GM21360 (cell line): Measurements from ENCODE around the gene LRRK2.
"Not testable (repeated sequence)": the region's sequence is repeated elsewhere in the genome, so short reads cannot be mapped to it uniquely, and the experiment has no call there.

Experiments used
- ATAC-seq: cut with Tn5 transposase; IDR thresholded peaks from one replicate; pipeline ENCODE4 v1.9.1; 2021; ENCODE audit warnings: mild to moderate bottlenecking, moderate library complexity; ENCODE audit not compliant: unreplicated experiment

LRRK2 gene

DNA sequence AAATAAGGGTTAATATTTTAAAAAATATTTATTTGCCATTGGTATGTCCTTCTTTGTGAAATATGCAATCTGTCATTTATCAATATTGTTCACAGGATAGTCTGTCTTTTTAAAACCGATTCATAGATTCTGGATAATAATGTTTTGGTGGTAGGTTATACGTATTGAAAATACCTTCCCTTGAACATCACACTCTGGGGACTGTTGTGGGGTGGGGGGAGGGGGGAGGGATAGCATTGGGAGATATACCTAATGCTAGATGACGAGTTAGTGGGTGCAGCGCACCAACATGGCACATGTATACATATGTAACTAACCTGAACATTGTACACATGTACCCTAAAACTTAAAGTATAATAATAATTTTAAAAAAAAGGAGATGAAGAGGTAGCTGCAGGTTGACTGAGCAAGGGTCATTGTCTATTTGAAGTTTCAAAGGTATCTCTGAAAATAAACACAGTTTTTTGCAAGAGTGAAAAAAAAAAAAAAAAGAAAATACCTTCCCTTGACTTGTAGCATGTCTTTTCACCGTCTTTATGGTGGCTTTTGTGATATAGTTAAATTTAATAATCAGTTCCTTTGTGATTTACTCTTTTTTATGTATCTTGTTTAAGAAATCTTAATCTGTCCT lies 19.8 kb downstream of the LRRK2 start:
- not testable (repeated sequence) for ATAC-seq

DNA sequence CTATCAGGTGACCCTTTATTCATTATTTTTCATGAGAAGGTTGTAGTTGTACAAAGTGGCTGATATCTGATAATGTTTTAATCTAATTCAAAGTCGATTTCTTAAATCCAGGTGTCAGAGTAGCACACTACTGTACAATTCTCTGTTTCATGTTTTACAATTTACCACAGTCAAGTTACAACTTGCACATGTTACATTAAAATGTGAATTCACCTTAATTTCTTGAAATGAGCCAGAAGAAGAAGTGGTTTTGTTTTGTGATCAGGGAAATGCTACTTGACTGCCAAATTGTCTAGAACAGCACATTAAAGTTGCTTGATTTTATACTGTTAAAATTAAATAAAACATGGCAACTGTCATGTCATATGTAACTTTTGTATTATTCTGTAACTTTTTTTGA lies 23.2 kb downstream of the LRRK2 start:
- no peak for ATAC-seq

DNA sequence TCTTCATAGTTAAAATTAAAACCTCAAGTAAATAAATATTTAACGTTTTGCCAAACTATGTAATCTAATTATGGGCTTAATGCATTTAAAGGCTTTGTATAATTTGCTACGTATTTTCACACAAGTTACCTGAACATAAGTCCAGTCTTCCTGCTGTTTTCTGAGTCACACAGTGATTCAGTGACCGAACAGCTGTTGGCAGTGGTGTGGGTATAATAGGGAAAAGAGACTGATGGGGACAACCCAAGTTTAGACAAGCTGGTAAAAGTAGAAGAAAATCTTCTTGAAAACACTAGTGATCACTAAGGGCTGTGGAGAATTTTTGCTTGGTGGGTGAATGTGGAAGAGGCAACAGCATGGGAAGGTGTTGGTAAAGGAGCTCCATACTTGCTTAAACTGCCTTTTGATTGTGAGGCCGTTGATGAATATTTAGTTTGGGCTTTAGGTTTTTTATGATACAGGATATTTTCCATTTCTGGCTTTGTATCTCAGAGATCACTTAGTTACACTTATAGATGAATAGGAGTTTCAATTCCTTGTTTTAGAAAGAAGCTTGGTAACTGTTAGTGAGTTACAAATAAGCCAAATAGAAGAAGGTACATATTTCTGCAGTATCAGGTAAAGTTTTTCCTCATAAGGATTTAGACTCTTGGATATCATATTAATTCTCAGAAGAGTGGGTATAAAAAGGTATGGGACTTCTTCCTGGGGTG lies 23.9 kb downstream of the LRRK2 start:
- no peak for ATAC-seq

DNA sequence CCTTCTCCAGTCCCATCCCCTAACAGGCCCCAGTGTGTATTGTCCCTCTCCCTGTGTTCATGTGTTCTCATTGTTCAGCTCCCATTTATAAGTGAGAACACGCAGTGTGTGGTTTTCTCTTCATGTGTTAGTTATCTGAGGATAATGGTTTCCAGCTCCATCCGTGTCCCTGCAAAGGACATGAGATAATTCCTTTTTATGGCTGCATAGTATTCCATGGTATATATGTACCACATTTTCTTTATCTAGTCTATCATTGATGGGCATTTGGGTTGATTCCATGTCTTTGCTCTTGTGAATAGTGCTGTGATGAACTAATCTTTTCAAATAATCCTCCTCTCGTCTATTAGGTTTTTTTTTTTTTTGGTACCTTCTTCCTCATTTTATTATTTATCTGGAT lies 25.9 kb downstream of the LRRK2 start:
- not testable (repeated sequence) for ATAC-seq

DNA sequence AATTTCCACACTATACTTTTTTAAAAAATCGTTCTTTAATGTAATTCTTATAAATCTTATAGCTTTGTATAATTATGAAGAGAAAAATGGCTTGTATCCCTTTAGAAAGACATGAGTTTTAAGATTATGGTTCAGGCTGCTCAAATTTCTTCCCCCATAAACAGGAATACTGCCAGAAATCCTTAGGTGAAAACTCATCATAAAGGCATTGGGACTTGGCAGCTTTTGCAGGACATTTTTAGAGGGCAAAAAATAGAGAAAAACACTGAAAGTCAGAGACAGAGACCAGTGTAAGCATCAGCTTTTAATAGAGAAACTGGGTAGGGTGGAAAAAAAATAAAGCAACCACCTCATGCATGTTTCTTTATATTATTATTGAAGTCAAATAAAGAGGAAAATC lies 29.1 kb downstream of the LRRK2 start:
- no peak for ATAC-seq

- ATAC-seq = no peak
Measured at GRCh38 chr12:40254455-40255085, 29.8 kb downstream of the LRRK2 start.

GRCh38 chr12:40258371-40258770 lies 33.6 kb downstream of the LRRK2 start:
- no peak for ATAC-seq

DNA sequence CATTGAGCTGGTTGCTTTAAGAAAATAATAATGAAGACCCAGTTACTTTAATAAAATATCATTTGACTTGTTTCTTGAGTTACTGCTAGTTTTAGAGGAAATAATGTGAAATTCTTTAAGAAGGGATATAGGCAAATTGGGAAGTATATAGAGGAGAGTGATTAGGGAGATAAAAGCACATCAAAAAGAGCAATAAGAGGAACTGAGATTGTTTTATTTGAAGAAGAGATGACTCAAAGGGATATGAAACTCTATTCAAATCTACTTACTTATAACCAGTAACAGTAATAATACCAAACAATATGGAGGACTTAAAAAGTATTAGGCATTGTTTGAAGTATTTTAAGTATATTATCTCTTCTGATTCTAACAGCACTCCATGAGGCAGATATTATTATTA lies 37.1 kb downstream of the LRRK2 start:
- peak; percentile 72 for ATAC-seq

GRCh38 chr12:40262657-40263056 lies 37.9 kb downstream of the LRRK2 start:
- ATAC-seq = peak; percentile 74

GRCh38 chr12:40263616-40264409 lies 39.0 kb downstream of the LRRK2 start:
- peak; percentile 43 for ATAC-seq

DNA sequence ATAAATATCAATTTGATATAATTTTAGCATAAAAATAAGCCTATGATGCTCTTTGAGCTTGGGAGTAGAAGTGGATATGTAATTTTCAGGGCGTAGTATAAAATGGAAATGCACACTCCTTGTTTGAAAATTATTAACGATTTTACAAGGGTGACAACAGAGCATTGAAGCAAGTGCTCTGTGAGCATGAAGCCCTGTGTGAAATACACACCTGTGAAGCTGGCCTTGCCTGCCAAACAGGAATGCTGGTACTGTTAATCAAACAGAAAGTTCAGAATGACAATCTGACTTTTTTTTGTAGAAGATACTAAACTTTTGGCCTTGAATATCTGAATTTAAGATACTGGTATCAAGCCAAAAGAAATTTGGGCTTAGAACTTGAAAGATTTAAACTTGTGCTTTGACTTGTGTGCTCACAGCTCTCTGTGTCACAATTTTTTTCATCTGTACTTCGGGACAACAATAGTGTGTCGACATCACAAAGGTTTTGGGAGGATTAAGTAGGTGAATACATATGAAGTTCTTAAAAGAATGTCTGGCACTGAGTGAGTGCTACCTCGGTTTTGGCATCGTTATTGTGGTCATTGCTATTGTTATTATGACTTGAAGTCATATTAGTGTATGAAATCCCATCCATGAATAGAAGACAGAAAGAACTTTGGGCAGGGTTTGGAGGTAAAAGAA lies 47.3 kb downstream of the LRRK2 start:
- no peak for ATAC-seq

DNA sequence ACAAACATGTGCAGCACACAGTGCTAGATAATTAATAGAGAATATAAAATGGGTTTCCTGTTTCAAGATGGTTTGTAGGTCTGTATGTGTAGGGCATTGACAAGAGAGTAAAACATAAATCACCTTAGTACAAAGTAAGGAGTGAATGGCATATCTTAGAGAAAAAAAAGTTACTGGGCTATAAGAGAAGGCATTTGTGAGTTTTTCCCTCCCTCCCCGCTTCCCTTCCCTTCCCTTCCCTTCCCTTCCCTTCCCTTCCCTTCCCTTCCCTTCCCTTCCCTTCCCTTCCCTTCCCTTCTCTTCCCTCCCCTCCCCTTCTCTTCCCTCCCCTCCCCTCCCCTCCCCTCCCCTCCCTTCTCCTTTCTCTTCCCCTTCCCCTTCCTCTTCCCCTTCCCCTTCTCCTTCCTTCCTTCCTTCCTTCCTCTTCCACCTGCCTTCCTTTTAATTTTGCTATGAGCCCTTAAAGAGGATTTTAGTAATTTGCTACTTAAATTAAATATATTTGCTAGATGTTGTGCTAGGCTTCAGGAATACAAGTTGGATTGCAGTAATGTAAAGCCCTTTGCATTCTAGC lies 57.1 kb downstream of the LRRK2 start:
- no peak for ATAC-seq

DNA sequence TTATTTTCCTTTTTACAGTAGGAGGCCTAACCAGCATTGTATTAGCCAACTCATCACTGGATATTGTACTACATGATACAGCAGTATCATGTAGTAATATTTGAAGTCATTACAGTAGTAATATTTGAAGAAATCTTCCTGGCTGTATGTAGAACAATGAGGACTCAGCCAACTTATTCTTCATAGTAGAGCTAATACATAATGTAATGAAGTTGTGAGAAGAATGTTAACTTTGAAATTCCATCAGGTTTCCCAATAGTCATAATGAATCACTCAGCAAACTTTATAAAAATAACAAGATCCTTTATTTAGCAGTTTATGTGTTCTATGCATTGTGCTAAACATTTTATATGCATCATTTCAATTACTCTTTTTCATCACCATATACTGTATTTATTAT lies 61.8 kb downstream of the LRRK2 start:
- ATAC-seq = no peak

DNA sequence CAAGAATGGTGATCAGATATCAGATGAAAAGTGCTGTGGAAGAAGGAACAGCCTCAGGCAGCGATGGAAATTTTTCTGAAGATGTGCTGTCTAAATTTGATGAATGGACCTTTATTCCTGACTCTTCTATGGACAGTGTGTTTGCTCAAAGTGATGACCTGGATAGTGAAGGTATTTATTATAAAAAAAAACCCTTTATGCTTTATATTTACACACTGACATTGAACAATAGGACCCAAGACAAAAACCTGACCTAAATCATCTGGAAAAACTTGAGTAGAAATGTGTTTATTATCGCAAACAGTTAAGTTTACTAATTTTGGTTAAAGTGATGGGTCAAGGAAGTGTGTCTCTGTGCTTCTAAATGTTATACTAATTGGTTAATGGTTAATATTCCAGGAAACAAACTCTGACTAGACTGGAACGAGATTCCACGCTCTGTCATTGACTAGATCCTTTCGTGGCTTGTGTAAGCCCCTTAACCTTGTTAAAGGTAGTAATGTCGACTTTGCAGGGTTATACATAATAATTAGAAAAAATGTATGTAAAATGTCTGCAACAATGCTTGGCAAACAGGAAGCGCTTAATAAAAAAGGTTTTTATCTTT lies 62.7 kb downstream of the LRRK2 start:
- no peak for ATAC-seq

DNA sequence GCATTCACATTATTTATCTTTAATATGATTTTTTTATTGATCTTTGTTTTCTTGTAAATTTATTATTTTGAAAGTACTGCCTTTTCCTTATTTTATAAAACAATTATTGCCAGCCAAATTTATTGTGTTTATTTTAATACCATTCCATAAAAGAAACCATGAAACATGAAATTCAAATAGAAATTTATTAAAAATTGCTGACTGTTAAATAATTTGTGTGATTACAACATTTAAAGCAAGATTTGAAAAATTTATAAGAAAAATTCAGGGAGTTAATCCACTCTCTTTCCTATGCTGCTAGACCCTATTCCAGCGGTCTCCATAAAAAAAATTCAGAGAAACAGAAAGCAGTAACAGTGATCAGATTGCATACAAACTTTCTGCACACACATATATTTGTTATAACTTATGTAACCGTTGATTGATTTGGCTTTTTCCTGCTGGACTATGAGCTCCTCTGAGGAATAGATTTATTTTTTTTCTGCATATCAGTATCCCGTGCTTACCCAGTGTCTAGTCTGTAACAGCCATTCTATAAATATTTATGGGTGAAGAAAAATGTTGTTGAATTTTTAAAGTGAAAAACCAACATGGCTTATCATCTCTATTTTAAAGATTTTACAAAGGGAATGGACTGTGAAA lies 68.1 kb downstream of the LRRK2 start:
- no peak for ATAC-seq

GRCh38 chr12:40298341-40298740 lies 73.5 kb downstream of the LRRK2 start:
- no peak for ATAC-seq

DNA sequence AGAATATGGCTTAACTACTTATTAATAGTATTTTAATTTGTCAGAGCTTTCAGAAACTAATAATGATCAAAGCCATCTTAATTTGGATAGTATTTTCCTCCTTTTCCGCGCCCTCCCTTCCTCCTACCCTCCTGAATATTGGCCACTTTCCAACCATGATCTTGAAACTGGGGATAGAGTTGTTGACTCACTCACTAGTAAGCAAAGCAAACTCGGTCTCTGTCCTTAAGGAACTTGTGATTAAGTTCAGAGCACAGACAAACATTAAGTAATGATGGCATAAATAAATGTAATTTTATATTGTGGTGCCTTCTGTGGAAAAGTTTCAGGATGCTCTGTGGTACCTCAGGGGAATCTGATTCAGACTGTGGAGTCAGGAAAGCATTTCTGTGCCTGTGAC lies 75.7 kb downstream of the LRRK2 start:
- ATAC-seq = no peak

DNA sequence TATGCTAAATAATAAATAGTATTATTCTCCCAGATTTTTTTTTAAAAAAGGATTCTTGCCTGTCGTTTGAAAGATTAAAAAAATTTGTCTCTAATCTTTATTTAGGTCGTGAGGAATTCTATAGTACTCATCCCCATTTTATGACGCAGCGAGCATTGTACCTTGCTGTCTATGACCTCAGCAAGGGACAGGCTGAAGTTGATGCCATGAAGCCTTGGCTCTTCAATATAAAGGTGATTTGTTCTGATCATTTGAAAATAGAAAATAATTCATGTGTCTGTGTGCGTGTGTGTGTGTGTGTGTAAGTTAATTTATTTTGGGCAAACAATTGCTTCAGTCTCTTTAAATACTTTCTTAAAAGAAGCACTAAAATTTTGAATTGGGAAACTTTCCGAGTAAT lies 84.2 kb downstream of the LRRK2 start:
- no peak for ATAC-seq

DNA sequence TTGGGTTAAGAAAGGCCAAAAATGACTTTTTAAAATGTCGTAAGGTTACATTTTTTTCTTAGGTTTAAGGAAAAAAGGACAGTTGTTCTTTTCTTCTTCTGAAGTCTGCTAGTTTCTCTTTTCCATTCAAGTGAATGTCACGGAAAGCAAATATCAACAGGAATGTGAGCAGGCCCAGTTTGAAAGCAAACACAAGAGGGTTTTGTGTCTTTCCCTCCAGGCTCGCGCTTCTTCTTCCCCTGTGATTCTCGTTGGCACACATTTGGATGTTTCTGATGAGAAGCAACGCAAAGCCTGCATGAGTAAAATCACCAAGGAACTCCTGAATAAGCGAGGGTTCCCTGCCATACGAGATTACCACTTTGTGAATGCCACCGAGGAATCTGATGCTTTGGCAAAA lies 85.4 kb downstream of the LRRK2 start:
- ATAC-seq = no peak

DNA sequence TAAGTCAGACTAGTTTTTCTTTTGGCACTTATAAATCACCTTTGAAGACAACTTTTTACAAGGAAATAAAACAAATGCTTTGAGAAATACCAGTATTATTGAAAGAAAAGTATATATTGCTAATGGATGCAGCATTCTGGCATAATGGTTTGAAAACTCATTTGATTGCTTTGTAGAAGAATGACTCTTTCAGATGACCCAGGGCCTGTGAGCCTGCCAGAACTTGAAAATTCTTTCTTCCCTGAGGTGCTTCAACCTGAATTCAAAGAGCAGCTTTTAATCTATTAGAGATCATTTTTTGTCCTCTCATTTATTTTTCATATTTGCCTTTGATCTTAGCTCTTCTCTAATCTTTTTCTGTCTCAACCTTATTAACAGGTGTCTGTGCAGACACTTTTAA lies 87.4 kb downstream of the LRRK2 start:
- ATAC-seq = no peak
